GM23338 (cell line): ENCODE results near the gene FMN1. TPM values are rescaled to one million over a fixed set of nuclear protein-coding genes. Genes with fewer than 3 reads are reported as not detected.

ENCODE experiments used
- ATAC-seq: fragments of 200-7000 bp; cut with Tn5 transposase; 3 replicates; pipeline ENCODE4 v1.9.1; 2020
- DNase-seq: peaks from one replicate; pipeline ENCODE4 v3.0.0-alpha.2; 2015; ENCODE audit warnings: low spot score
- H2AFZ ChIP-seq: fragments of 200-600 bp; sonication (generic); 2 replicates; pipeline ENCODE4 v1.8.0; 2016; ENCODE audit warnings: antibody characterized with exemption, mild to moderate bottlenecking, moderate library complexity
- H3F3A ChIP-seq: fragments of 200-600 bp; sonication (generic); replicated peaks from 2 replicates; pipeline ENCODE4 v1.8.0; 2017; ENCODE audit warnings: antibody characterized with exemption, mixed run types, low read depth
- H3K27ac ChIP-seq: fragments of 200-600 bp; sonication (generic); 2 replicates; pipeline ENCODE4 v1.6.1; 2016; ENCODE audit warnings: low read depth
- H3K27me3 ChIP-seq: fragments of 200-600 bp; sonication (generic); 2 replicates; pipeline ENCODE4 v1.8.0; 2016; ENCODE audit warnings: mild to moderate bottlenecking, mixed run types, moderate library complexity; ENCODE audit not compliant: insufficient read depth
- H3K36me3 ChIP-seq: fragments of 200-600 bp; sonication (generic); 2 replicates; pipeline ENCODE4 v1.8.0; 2016; ENCODE audit warnings: mild to moderate bottlenecking; ENCODE audit not compliant: insufficient read depth
- H3K4me1 ChIP-seq: fragments of 200-600 bp; sonication (generic); 2 replicates; pipeline ENCODE4 v1.8.0; 2016; ENCODE audit warnings: mild to moderate bottlenecking, moderate library complexity; ENCODE audit not compliant: insufficient read depth
- H3K4me2 ChIP-seq: fragments of 200-600 bp; sonication (generic); 2 replicates; pipeline ENCODE4 v1.7.1; 2017; ENCODE audit warnings: mixed run types
- H3K4me3 ChIP-seq: fragments of 200-600 bp; sonication (generic); 2 replicates; pipeline ENCODE4 v1.6.1; 2016; ENCODE audit warnings: mixed run types
- H3K79me2 ChIP-seq: fragments of 200-600 bp; sonication (generic); replicated peaks from 2 replicates; pipeline ENCODE4 v1.8.0; 2017; ENCODE audit warnings: mild to moderate bottlenecking; ENCODE audit not compliant: insufficient read depth
- H3K9me2 ChIP-seq: fragments of 200-600 bp; sonication (generic); 2 replicates; pipeline ENCODE4 v1.8.0; 2017; ENCODE audit not compliant: insufficient read depth
- H4K20me1 ChIP-seq: fragments of 200-600 bp; sonication (generic); replicated peaks from 2 replicates; pipeline ENCODE4 v1.8.0; 2017; ENCODE audit warnings: mild to moderate bottlenecking; ENCODE audit not compliant: insufficient read depth
- H3K27ac Mint-ChIP-seq: 2 replicates; pipeline ENCODE4 v1.8.0; 2020; ENCODE audit warnings: inconsistent platforms, mild to moderate bottlenecking, moderate library complexity, mixed read lengths
- H3K27me3 Mint-ChIP-seq: 3 replicates; pipeline ENCODE4 v1.8.0; 2022; ENCODE audit warnings: low read depth, mild to moderate bottlenecking, moderate library complexity, mixed read lengths, inconsistent platforms; ENCODE audit not compliant: insufficient read depth, poor library complexity
- H3K36me3 Mint-ChIP-seq: 3 replicates; pipeline ENCODE4 v1.8.0; 2021; ENCODE audit warnings: low read depth, mild to moderate bottlenecking, inconsistent platforms, moderate library complexity, mixed read lengths
- H3K4me1 Mint-ChIP-seq: 3 replicates; pipeline ENCODE4 v1.8.0; 2020; ENCODE audit warnings: mild to moderate bottlenecking, inconsistent platforms, mixed read lengths
- H3K4me3 Mint-ChIP-seq: 3 replicates; pipeline ENCODE4 v1.8.0; 2021; ENCODE audit warnings: moderate library complexity, mild to moderate bottlenecking, inconsistent platforms, mixed read lengths
- H3K9me3 Mint-ChIP-seq: 3 replicates; pipeline ENCODE4 v1.8.0; 2020; ENCODE audit warnings: moderate library complexity, mild to moderate bottlenecking, inconsistent platforms, mixed read lengths
- CREB1 ChIP-seq: fragments of 250-450 bp; sonication (Bioruptor Pico); IDR thresholded peaks from 2 replicates; pipeline ENCODE4 v1.5.0; 2020; ENCODE audit warnings: low read depth, mild to moderate bottlenecking, moderate library complexity
- EZH2phosphoT487 ChIP-seq: fragments of 200-600 bp; sonication (generic); IDR thresholded peaks from one replicate; pipeline ENCODE4 v1.8.1; 2018; ENCODE audit warnings: antibody characterized with exemption; ENCODE audit not compliant: unreplicated experiment
- POLR2AphosphoS5 ChIP-seq: IDR thresholded peaks from 2 replicates; pipeline ENCODE4 v1.6.1; 2016; ENCODE audit warnings: antibody characterized with exemption, low read depth
- STAT1 ChIP-seq: IDR thresholded peaks from one replicate; pipeline ENCODE4 v1.6.1; 2016; ENCODE audit warnings: antibody characterized with exemption; ENCODE audit not compliant: unreplicated experiment
- ZNF114 ChIP-seq: fragments of 250-450 bp; sonication (Bioruptor Pico); IDR thresholded peaks from 2 replicates; pipeline ENCODE4 v1.5.0; 2020; ENCODE audit warnings: mild to moderate bottlenecking, moderate library complexity
- polyA plus RNA-seq: library from polyadenylated mRNA; unstranded; fragments of >200 nt; fragmentation: Nextera tagmentation; extraction: Ambion mirVana; gene quantifications from 2 replicates; pipeline ENCODE4 v1.2.1, GENCODE V29; 2016
- total RNA-seq: library from RNA; depleted of rRNA; stranded (reverse); fragments of >200 nt; shearing (Covaris generic); gene quantifications from 2 replicates; pipeline ENCODE4 v1.2.3, GENCODE V29; 2014
- TF ChIP-seq, protein P1 (sequence below), 2 experiments: fragments of 200-600 bp in 1 of 2; sonication (generic) in 1 of 2; conservative IDR thresholded peaks; 2 replicates each; pipeline versions ENCODE4 v1.5.1 to v1.6.1; 2016 to 2017; ENCODE audit warnings: antibody characterized with exemption in 2 of 2, low read depth in 2 of 2, mild to moderate bottlenecking in 2 of 2, moderate library complexity in 1 of 2
- TF ChIP-seq, protein P2 (sequence below): IDR thresholded peaks from one replicate; pipeline ENCODE4 v1.6.1; 2018; ENCODE audit warnings: antibody characterized with exemption; ENCODE audit not compliant: unreplicated experiment
- TF ChIP-seq, protein P3 (sequence below): fragments of 250-450 bp; sonication (Bioruptor Pico); IDR thresholded peaks from 2 replicates; pipeline ENCODE4 v1.5.0; 2020; ENCODE audit warnings: mild to moderate bottlenecking, moderate library complexity

The FMN1 gene
- total and polyA plus RNA-seq, 2 experiments from 2014 or later, result 1.2 to 1.6 TPM

DNA sequence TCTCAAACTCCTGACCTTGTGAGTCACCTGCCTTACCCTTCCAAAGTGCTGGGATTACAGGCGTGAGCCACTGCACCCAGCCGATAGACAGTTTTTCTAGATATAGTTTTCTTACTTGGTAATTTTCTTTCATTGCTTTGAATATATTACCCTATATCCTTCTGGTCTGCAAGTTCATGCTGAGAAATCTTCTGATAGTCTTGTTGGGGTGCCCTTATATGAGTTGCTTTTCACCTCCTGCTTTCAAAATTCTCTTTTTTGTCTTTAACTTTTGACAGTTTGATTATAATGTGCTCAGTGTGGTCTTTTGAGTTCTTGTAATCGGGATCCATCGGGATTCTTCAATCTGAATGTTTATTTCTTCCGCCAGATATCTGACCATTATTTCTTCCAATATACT lies 259.4 kb downstream of the FMN1 start:
- Mint-ChIP-seq H3K4me3 (no peak overlapping the region), H3K27ac (no peak overlapping the region), H3K27me3 (peaks cover 15% of the 10 kb centered on the region), H3K9me3 (peaks cover 12% of the 10 kb centered on the region), H3K4me1 (no peaks in the 10 kb centered on the region), H3K36me3 (peaks cover 10% of the 10 kb centered on the region; the same call in 2 of the 3 replicates)
- TF ChIP-seq ZNF114 (CRISPR knock-in tag), result no peak
- TF ChIP-seq, protein P1, sequence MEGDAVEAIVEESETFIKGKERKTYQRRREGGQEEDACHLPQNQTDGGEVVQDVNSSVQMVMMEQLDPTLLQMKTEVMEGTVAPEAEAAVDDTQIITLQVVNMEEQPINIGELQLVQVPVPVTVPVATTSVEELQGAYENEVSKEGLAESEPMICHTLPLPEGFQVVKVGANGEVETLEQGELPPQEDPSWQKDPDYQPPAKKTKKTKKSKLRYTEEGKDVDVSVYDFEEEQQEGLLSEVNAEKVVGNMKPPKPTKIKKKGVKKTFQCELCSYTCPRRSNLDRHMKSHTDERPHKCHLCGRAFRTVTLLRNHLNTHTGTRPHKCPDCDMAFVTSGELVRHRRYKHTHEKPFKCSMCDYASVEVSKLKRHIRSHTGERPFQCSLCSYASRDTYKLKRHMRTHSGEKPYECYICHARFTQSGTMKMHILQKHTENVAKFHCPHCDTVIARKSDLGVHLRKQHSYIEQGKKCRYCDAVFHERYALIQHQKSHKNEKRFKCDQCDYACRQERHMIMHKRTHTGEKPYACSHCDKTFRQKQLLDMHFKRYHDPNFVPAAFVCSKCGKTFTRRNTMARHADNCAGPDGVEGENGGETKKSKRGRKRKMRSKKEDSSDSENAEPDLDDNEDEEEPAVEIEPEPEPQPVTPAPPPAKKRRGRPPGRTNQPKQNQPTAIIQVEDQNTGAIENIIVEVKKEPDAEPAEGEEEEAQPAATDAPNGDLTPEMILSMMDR (conservative IDR thresholded peaks at IDR 0.05; ENCODE audit: low read depth in 2 of 2), result no peak
- ATAC-seq (no peak), DNase-seq (no peak)
- Histone ChIP-seq H3K9me2 (no peaks in the 10 kb centered on the region), H2AFZ (no peak overlapping the region), H3K36me3 (no peaks in the 10 kb centered on the region), H3K27me3 (no peaks in the 10 kb centered on the region), H3K79me2 (no peaks in the 10 kb centered on the region), H3F3A (no peaks in the 10 kb centered on the region), H3K4me3 (no peak overlapping the region), H4K20me1 (no peaks in the 10 kb centered on the region), H3K27ac (no peak overlapping the region), H3K4me1 (no peaks in the 10 kb centered on the region), H3K4me2 (no peak overlapping the region)

DNA sequence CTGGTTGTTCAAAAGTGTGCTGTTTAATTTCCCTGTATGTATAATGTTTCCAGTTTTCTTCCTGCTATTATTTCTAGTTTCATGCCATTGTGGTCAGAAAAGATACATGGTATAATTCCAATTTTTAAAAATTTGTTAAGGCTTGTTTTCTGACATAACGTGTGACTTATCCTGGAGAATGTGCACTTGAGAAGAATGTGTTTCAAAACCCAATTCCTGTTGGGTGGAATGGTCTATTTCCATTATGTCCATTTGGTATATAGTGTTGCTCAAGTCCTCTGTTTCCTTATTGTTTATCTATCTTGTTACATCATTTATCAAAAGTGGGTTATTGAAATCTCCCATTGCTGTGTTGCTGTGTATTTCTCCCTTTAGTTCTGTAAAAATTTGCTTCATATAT lies 261.3 kb downstream of the FMN1 start:
- Mint-ChIP-seq H3K4me1 (no peaks in the 10 kb centered on the region; the same call in 2 of the 3 replicates), H3K27me3 (peaks cover 15% of the 10 kb centered on the region), H3K9me3 (peaks cover 12% of the 10 kb centered on the region), H3K4me3 (no peak overlapping the region), H3K36me3 (peaks cover 10% of the 10 kb centered on the region; the same call in 2 of the 3 replicates), H3K27ac (no peak overlapping the region)
- H2AFZ ChIP-seq, result no peak overlapping the region
- H3K27me3 ChIP-seq, result no peaks in the 10 kb centered on the region
- no peaks in the 10 kb centered on the region for H3K79me2 ChIP-seq
- no peak overlapping the region for H3K27ac ChIP-seq
- H3F3A ChIP-seq, result no peaks in the 10 kb centered on the region
- H3K36me3 ChIP-seq, result no peaks in the 10 kb centered on the region
- H3K4me3 ChIP-seq, result no peak overlapping the region
- DNase-seq, result no peak
- no peaks in the 10 kb centered on the region for H3K4me1 ChIP-seq
- no peaks in the 10 kb centered on the region for H3K9me2 ChIP-seq
- H3K4me2 ChIP-seq, result no peak overlapping the region
- no peak for ATAC-seq
- H4K20me1 ChIP-seq, result no peaks in the 10 kb centered on the region
- TF ChIP-seq, protein P2, sequence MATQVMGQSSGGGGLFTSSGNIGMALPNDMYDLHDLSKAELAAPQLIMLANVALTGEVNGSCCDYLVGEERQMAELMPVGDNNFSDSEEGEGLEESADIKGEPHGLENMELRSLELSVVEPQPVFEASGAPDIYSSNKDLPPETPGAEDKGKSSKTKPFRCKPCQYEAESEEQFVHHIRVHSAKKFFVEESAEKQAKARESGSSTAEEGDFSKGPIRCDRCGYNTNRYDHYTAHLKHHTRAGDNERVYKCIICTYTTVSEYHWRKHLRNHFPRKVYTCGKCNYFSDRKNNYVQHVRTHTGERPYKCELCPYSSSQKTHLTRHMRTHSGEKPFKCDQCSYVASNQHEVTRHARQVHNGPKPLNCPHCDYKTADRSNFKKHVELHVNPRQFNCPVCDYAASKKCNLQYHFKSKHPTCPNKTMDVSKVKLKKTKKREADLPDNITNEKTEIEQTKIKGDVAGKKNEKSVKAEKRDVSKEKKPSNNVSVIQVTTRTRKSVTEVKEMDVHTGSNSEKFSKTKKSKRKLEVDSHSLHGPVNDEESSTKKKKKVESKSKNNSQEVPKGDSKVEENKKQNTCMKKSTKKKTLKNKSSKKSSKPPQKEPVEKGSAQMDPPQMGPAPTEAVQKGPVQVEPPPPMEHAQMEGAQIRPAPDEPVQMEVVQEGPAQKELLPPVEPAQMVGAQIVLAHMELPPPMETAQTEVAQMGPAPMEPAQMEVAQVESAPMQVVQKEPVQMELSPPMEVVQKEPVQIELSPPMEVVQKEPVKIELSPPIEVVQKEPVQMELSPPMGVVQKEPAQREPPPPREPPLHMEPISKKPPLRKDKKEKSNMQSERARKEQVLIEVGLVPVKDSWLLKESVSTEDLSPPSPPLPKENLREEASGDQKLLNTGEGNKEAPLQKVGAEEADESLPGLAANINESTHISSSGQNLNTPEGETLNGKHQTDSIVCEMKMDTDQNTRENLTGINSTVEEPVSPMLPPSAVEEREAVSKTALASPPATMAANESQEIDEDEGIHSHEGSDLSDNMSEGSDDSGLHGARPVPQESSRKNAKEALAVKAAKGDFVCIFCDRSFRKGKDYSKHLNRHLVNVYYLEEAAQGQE, result no peak
- TF ChIP-seq, protein P1 (conservative IDR thresholded peaks at IDR 0.05; ENCODE audit: low read depth in 2 of 2), result no peak
- TF ChIP-seq POLR2AphosphoS5, result no peak
- no peak for TF ChIP-seq STAT1
- TF ChIP-seq, protein P3, sequence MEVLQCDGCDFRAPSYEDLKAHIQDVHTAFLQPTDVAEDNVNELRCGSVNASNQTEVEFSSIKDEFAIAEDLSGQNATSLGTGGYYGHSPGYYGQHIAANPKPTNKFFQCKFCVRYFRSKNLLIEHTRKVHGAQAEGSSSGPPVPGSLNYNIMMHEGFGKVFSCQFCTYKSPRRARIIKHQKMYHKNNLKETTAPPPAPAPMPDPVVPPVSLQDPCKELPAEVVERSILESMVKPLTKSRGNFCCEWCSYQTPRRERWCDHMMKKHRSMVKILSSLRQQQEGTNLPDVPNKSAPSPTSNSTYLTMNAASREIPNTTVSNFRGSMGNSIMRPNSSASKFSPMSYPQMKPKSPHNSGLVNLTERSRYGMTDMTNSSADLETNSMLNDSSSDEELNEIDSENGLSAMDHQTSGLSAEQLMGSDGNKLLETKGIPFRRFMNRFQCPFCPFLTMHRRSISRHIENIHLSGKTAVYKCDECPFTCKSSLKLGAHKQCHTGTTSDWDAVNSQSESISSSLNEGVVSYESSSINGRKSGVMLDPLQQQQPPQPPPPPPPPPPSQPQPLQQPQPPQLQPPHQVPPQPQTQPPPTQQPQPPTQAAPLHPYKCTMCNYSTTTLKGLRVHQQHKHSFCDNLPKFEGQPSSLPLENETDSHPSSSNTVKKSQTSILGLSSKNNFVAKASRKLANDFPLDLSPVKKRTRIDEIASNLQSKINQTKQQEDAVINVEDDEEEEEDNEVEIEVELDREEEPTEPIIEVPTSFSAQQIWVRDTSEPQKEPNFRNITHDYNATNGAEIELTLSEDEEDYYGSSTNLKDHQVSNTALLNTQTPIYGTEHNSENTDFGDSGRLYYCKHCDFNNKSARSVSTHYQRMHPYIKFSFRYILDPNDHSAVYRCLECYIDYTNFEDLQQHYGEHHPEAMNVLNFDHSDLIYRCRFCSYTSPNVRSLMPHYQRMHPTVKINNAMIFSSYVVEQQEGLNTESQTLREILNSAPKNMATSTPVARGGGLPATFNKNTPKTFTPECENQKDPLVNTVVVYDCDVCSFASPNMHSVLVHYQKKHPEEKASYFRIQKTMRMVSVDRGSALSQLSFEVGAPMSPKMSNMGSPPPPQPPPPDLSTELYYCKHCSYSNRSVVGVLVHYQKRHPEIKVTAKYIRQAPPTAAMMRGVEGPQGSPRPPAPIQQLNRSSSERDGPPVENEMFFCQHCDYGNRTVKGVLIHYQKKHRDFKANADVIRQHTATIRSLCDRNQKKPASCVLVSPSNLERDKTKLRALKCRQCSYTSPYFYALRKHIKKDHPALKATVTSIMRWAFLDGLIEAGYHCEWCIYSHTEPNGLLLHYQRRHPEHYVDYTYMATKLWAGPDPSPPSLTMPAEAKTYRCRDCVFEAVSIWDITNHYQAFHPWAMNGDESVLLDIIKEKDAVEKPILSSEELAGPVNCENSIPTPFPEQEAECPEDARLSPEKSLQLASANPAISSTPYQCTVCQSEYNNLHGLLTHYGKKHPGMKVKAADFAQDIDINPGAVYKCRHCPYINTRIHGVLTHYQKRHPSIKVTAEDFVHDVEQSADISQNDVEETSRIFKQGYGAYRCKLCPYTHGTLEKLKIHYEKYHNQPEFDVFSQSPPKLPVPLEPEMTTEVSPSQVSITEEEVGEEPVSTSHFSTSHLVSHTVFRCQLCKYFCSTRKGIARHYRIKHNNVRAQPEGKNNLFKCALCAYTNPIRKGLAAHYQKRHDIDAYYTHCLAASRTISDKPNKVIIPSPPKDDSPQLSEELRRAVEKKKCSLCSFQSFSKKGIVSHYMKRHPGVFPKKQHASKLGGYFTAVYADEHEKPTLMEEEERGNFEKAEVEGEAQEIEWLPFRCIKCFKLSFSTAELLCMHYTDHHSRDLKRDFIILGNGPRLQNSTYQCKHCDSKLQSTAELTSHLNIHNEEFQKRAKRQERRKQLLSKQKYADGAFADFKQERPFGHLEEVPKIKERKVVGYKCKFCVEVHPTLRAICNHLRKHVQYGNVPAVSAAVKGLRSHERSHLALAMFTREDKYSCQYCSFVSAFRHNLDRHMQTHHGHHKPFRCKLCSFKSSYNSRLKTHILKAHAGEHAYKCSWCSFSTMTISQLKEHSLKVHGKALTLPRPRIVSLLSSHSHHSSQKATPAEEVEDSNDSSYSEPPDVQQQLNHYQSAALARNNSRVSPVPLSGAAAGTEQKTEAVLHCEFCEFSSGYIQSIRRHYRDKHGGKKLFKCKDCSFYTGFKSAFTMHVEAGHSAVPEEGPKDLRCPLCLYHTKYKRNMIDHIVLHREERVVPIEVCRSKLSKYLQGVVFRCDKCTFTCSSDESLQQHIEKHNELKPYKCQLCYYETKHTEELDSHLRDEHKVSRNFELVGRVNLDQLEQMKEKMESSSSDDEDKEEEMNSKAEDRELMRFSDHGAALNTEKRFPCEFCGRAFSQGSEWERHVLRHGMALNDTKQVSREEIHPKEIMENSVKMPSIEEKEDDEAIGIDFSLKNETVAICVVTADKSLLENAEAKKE (CRISPR knock-in tag), result no peak
- no peak for TF ChIP-seq CREB1 (CRISPR knock-in tag)
- no peak for TF ChIP-seq EZH2phosphoT487
- TF ChIP-seq ZNF114 (CRISPR knock-in tag), result no peak
